ENCODE results near the gene PPP4R2. TPM values are rescaled to one million over a fixed set of nuclear protein-coding genes. Genes with fewer than 3 reads are reported as not detected.

The PPP4R2 gene
- total and polyA plus RNA-seq, 2 of the 4 experiments (the other 2 are of a cell fraction) = 13.5 to 31.4 TPM

- Histone ChIP-seq H4K91ac (ENCODE audit: insufficient read depth, low read depth, low read length) (no peak overlapping the region), H3K36me3 (ENCODE audit: control insufficient read depth, insufficient read depth, low read length) (no peaks in the 10 kb centered on the region; the same call in 1 of the 2 replicates), H3K14ac (replicated peaks; ENCODE audit: low read depth, low read length) (no peak overlapping the region), H2BK120ac (ENCODE audit: low read depth, low read length) (no peak overlapping the region), H3K56ac (ENCODE audit: extremely low read depth, insufficient read depth, low read length) (no peak overlapping the region), H3K9me3 (ENCODE audit: control insufficient read depth, insufficient read depth, low read length) (no peaks in the 10 kb centered on the region), H4K8ac (ENCODE audit: low read depth in 2 of 2, low read length in 2 of 2) (no peak overlapping the region; a peak in 1 of 4 replicates), H2BK15ac (ENCODE audit: low read depth, low read length) (no peak overlapping the region), H3K18ac (ENCODE audit: low read depth, low read length) (peak overlapping the region; percentile 28; the same call in 1 of the 2 replicates), H3K9ac (ENCODE audit: low read depth, low read length) (no peak overlapping the region), H3K4ac (ENCODE audit: low read depth, low read length) (no peak overlapping the region), H2AK5ac (ENCODE audit: low read depth, low read length) (peak overlapping the region; percentile 29; the same call in 1 of the 2 replicates), H4K20me1 (ENCODE audit: insufficient read depth, low read length) (peaks cover 10% of the 10 kb centered on the region), H3K79me1 (ENCODE audit: low read depth in 1 of 2, low read length in 2 of 2) (peaks cover 3 to 6% of the 10 kb centered on the region in 2 experiments; a peak in 1 of 4 replicates), H2AK9ac (replicated peaks; ENCODE audit: low read depth, low read length, poor library complexity) (no peak overlapping the region), H3K4me1 (ENCODE audit: control insufficient read depth, insufficient read depth, low read length) (peaks cover 22% of the 10 kb centered on the region), H2AFZ (replicated peaks; ENCODE audit: low read length, poor library complexity) (no peak overlapping the region), H2BK5ac (ENCODE audit: low read depth, low read length, poor library complexity, severe bottlenecking) (no peak overlapping the region), H3K27ac (ENCODE audit: insufficient read depth, low read length) (no peak overlapping the region), H3K4me2 (ENCODE audit: low read depth, low read length) (no peak overlapping the region), H3K9me1 (ENCODE audit: insufficient read depth, low read length) (peaks cover 8% of the 10 kb centered on the region), H3K27me3 (ENCODE audit: control insufficient read depth, insufficient read depth, low read length) (no peaks in the 10 kb centered on the region), H3K23ac (ENCODE audit: low read depth, low read length) (no peak overlapping the region), H4K5ac (ENCODE audit: low read depth, low read length) (peak overlapping the region; percentile 20; the same call in 1 of the 2 replicates), H3K4me3 (ENCODE audit: insufficient read depth, low read depth, low read length) (no peak overlapping the region), H2BK20ac (ENCODE audit: low read depth, low read length) (no peak overlapping the region)
- intact Hi-C loops (cut with micrococcal nuclease) = loop anchor here (5.0 kb wide), 3 partner anchors 76 to 1361 kb away; partner anchors contain the start of genes PPP4R2 and SHQ1
- BruUV-seq (replicated peaks) = no TSS peak
- dilution Hi-C loops (cut with HindIII; ENCODE audit: low sequenced_read_pairs, unreplicated experiment) = no loop called here
- 100% methylated on average over 1 of the region's 4 CpGs; no CpG with 5 or more reads in 1 of the 2 experiments for WGBS, 2 experiments (ENCODE audit: extremely low coverage in 2 of 2, insufficient read length in 1 of 2)
- CTCF ChIA-PET = interaction anchor here (0.7 kb wide), 1 partner anchor 1409 kb away, joined by 4 read pairs; no protein-coding TSS in a partner anchor
- POLR2A ChIA-PET (ENCODE audit: unreplicated experiment) = no interaction called here
- DNase-seq (peak; percentile 21), ATAC-seq (ENCODE audit: low read depth) (no peak; the same call in none of the 2 replicates)
- in situ Hi-C loops (cut with MboI; ENCODE audit: low sequenced_read_pairs) = loop anchor here (5.0 to 10.0 kb wide), 2 partner anchors 226 to 1348 kb away; partner anchors contain the start of genes EIF4E3 and SHQ1
- TF ChIP-seq FOS (IDR thresholded peaks at IDR 0.05; ENCODE audit: low read depth, low read length) (no peak), ELK1 (IDR thresholded peaks at IDR 0.05; ENCODE audit: borderline replicate concordance, low read depth, low read length) (no peak), RFX5 (IDR thresholded peaks at IDR 0.05; ENCODE audit: low read depth, low read length) (no peak), MAZ (IDR thresholded peaks at IDR 0.05; ENCODE audit: borderline replicate concordance, low read depth, low read length) (no peak), MXI1 (IDR thresholded peaks at IDR 0.05; ENCODE audit: borderline replicate concordance, low read depth, low read length) (no peak), RAD21 (IDR thresholded peaks at IDR 0.05; ENCODE audit: low read length) (no peak), CHD1 (IDR thresholded peaks at IDR 0.05; ENCODE audit: low read depth, low read length) (no peak), USF2 (IDR thresholded peaks at IDR 0.05; ENCODE audit: low read depth, low read length) (no peak), POLR2A (IDR thresholded peaks at IDR 0.05; ENCODE audit: low read depth, low read length) (no peak)
Measured at GRCh38 chr3:73073091-73073707, 76.6 kb downstream of the PPP4R2 start.
